Measurements from ENCODE around the gene PBX3. TPM values are rescaled to one million over a fixed set of nuclear protein-coding genes. Genes with fewer than 3 reads are reported as not detected.

The PBX3 gene
- total RNA-seq, 1 donor from 2014 or later = 10.6 TPM

DNA sequence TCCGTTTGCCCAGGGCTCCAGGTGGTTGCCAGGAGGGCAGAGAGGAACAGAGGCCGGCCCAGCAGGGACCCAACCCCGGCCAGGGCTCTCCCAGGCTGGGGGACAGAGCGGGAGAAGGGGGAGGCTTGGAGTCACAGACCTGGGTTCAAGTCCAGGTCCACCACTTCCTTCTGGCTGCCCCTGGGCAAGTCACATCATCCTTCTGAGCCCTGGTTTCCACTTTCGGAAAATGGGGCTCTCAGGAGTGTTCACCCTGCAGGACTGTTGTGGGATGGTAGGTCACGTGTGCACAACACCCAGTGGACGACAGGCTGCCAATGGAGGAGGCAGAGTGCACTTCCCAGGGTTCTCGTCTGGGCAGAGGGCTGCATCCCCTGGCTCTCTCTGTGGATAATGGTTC lies 245.4 kb downstream of the PBX3 start:
- no peak for DNase-seq (ENCODE audit: low read depth)
- H3K36me3 ChIP-seq (ENCODE audit: control insufficient read depth, insufficient read depth, low read length) = no peaks in the 10 kb centered on the region
- TF ChIP-seq, protein P1, sequence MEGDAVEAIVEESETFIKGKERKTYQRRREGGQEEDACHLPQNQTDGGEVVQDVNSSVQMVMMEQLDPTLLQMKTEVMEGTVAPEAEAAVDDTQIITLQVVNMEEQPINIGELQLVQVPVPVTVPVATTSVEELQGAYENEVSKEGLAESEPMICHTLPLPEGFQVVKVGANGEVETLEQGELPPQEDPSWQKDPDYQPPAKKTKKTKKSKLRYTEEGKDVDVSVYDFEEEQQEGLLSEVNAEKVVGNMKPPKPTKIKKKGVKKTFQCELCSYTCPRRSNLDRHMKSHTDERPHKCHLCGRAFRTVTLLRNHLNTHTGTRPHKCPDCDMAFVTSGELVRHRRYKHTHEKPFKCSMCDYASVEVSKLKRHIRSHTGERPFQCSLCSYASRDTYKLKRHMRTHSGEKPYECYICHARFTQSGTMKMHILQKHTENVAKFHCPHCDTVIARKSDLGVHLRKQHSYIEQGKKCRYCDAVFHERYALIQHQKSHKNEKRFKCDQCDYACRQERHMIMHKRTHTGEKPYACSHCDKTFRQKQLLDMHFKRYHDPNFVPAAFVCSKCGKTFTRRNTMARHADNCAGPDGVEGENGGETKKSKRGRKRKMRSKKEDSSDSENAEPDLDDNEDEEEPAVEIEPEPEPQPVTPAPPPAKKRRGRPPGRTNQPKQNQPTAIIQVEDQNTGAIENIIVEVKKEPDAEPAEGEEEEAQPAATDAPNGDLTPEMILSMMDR (IDR thresholded peaks at IDR 0.05; ENCODE audit: insufficient read depth, low read length, poor library complexity, severe bottlenecking) = no peak
- H3K27me3 ChIP-seq (ENCODE audit: control insufficient read depth, insufficient read depth, low read length) = peaks cover 9% of the 10 kb centered on the region
- no peak overlapping the region for H3K4me3 ChIP-seq (ENCODE audit: low read depth, low read length)

DNA sequence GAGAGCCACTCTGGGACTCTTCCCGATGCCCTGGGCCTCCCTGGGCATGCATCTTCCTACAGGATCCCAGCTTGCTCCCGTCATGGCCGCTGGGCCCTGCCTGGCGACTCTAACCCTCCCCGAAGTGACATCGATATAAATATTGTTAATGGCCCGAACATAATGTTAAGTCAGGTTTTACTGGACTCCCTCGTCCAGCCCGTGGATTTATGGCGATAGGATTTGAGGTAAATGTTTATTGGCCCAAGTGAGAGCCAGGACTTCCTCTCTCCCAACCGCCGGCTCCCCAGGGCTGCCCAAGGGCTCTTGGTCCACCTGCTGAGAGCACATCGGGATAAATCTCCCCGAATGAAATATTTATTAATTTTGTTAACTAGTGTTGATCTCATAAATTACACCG lies 246.3 kb downstream of the PBX3 start:
- DNase-seq (ENCODE audit: low read depth) = no peak
- H3K4me3 ChIP-seq (ENCODE audit: low read depth, low read length) = no peak overlapping the region
- H3K36me3 ChIP-seq (ENCODE audit: control insufficient read depth, insufficient read depth, low read length) = no peaks in the 10 kb centered on the region
- H3K27me3 ChIP-seq (ENCODE audit: control insufficient read depth, insufficient read depth, low read length) = peaks cover 11% of the 10 kb centered on the region
- TF ChIP-seq, protein P1 (IDR thresholded peaks at IDR 0.05; ENCODE audit: insufficient read depth, low read length, poor library complexity, severe bottlenecking) = no peak

DNA sequence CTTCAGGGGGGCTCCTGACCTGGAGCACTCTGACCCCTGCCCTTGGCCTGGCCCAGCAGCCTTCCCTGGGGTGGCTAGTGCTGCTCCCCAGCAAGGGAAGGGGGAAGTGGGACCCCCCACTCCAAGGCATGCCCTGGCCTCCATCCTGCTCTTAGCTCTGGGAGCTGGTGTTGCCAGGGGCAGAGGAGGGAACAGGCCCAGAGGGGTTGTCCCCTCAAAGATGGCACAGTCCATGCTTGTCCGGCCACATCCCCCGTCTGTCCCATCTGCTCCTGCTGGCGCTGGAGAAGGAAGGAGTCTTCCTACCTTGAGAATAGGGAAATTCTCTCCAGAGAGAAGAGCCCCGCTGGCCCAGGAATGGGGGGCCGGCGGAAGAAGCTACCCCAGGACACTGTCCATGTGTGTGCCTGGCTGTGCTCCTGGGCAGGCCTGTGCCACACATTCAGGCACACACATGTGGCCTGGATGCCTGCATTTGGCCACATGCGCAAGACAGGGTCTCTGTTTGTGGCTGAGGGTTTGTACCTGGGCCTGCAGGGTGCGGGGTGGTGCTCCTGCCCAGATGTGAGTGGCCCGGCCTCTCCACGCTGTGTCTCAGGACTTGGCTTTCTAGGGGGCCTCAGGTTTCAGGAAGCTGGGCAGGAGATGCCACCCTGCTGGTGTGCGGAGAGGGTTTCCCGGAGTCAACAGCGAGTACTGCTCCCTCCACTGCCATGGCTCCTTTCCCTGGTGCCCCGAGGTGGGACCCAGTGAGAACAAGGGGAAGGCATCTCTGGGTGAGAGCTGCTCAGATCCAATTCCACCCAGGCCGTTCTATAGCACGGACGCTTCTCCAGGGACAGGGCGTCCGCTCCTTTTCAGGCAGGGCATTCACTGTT lies 247.1 kb downstream of the PBX3 start:
- Histone ChIP-seq H3K36me3 (ENCODE audit: control insufficient read depth, insufficient read depth, low read length) (no peaks in the 10 kb centered on the region), H3K27me3 (ENCODE audit: control insufficient read depth, insufficient read depth, low read length) (peaks cover 11% of the 10 kb centered on the region), H3K4me3 (ENCODE audit: low read depth, low read length) (no peak overlapping the region)
- DNase-seq (ENCODE audit: low read depth) = no peak
- TF ChIP-seq, protein P1 (IDR thresholded peaks at IDR 0.05; ENCODE audit: insufficient read depth, low read length, poor library complexity, severe bottlenecking) = no peak

DNA sequence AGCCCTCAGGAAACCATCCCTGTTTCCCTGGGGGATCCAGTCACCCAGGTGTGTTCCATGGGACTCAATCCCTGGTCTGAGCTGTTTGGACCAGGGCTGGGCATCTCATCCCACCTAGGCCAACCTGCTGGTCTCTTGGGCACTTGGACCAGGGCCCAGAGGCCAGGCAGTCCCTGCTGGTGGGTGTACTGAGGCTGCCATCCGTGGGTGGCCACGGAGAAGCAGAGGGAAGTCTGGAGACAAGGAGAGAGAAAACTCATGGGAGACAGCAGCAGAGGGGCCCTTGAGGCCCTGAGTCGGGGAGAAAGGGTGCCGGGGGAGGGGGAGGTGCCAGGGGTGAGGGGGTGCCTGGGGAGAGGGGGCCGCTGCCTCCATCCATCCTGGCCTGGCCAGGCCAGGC lies 247.8 kb downstream of the PBX3 start:
- no peak for DNase-seq (ENCODE audit: low read depth)
- no peak overlapping the region for H3K4me3 ChIP-seq (ENCODE audit: low read depth, low read length)
- TF ChIP-seq, protein P1 (IDR thresholded peaks at IDR 0.05; ENCODE audit: insufficient read depth, low read length, poor library complexity, severe bottlenecking) = no peak
- H3K36me3 ChIP-seq (ENCODE audit: control insufficient read depth, insufficient read depth, low read length) = no peaks in the 10 kb centered on the region
- H3K27me3 ChIP-seq (ENCODE audit: control insufficient read depth, insufficient read depth, low read length) = peaks cover 11% of the 10 kb centered on the region

DNA sequence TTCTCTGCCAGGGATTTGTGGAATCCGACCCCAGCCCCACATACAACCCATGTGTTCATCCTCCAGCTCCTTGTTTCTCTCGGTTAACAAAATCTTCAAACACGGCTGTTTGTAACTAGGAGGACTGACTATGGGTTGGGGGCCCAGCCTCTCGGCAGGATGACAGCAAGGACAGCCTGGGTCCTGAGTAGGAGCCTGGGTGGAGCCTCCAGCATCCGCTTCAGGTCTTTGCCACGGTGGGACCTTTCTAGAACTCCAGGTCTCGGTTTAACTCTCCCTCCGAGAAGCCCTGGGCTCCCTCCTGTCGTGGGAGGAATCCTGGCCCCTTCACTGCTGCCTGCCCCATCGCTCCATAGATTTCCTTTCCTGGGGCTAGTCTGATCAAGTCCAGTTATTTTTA lies 248.5 kb downstream of the PBX3 start:
- Histone ChIP-seq H3K36me3 (ENCODE audit: control insufficient read depth, insufficient read depth, low read length) (no peaks in the 10 kb centered on the region), H3K4me3 (ENCODE audit: low read depth, low read length) (no peak overlapping the region), H3K27me3 (ENCODE audit: control insufficient read depth, insufficient read depth, low read length) (peaks cover 11% of the 10 kb centered on the region)
- DNase-seq (ENCODE audit: low read depth) = no peak
- TF ChIP-seq, protein P1 (IDR thresholded peaks at IDR 0.05; ENCODE audit: insufficient read depth, low read length, poor library complexity, severe bottlenecking) = no peak

DNA sequence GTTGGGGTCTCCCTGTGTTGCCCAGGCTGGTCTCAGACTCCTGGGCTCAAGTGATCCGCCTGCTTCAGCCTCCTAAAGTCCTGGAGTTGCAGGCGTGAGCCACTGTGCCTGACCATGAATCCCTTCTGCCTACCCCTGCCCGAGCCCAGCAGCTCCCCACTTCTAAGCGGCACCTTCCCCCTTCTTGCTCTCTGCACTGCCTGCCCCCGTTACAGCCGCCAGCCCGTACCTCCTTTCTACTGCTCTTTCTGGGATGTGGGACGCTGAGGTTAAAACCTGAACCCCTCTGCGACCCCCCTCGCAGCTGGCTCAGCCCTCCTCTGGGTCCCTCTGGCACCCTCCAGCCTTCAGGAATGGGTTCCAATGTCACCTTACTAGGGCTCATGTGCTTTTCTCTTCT lies 249.6 kb downstream of the PBX3 start:
- Histone ChIP-seq H3K27me3 (ENCODE audit: control insufficient read depth, insufficient read depth, low read length) (peaks cover 11% of the 10 kb centered on the region), H3K4me3 (ENCODE audit: low read depth, low read length) (no peak overlapping the region), H3K36me3 (ENCODE audit: control insufficient read depth, insufficient read depth, low read length) (no peaks in the 10 kb centered on the region)
- DNase-seq (ENCODE audit: low read depth) = no peak
- TF ChIP-seq, protein P1 (IDR thresholded peaks at IDR 0.05; ENCODE audit: insufficient read depth, low read length, poor library complexity, severe bottlenecking) = no peak

All from kidney epithelial cell (primary cell).